ENCODE results near the gene VPS54. TPM values are rescaled to one million over a fixed set of nuclear protein-coding genes. Genes with fewer than 3 reads are reported as not detected.
A peak's percentile ranks its signal among the peaks of the same experiment; 100 is the strongest.
"Not testable (repeated sequence)": the region's sequence is repeated elsewhere in the genome, so short reads cannot be mapped to it uniquely, and the experiment has no call there.

The VPS54 gene
- total RNA-seq, 1 donor from 2014 or later: 15.3 TPM

- TF ChIP-seq, protein P1, sequence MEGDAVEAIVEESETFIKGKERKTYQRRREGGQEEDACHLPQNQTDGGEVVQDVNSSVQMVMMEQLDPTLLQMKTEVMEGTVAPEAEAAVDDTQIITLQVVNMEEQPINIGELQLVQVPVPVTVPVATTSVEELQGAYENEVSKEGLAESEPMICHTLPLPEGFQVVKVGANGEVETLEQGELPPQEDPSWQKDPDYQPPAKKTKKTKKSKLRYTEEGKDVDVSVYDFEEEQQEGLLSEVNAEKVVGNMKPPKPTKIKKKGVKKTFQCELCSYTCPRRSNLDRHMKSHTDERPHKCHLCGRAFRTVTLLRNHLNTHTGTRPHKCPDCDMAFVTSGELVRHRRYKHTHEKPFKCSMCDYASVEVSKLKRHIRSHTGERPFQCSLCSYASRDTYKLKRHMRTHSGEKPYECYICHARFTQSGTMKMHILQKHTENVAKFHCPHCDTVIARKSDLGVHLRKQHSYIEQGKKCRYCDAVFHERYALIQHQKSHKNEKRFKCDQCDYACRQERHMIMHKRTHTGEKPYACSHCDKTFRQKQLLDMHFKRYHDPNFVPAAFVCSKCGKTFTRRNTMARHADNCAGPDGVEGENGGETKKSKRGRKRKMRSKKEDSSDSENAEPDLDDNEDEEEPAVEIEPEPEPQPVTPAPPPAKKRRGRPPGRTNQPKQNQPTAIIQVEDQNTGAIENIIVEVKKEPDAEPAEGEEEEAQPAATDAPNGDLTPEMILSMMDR (conservative IDR thresholded peaks at IDR 0.05; ENCODE audit: low read depth, low read length): no peak
- H3K4me3 ChIP-seq (ENCODE audit: low read depth, low read length): no peak overlapping the region
- no peak for DNase-seq (ENCODE audit: low read depth)
Measured at GRCh38 chr2:63849381-63850203, 169.6 kb downstream of the VPS54 start.

- H3K4me3 ChIP-seq (ENCODE audit: low read depth, low read length); DNase-seq (ENCODE audit: low read depth): not testable (repeated sequence)
Measured at GRCh38 chr2:63847571-63847970, 171.7 kb downstream of the VPS54 start.

GRCh38 chr2:63846487-63846886, 172.7 kb downstream of the VPS54 start:
- no peak for DNase-seq (ENCODE audit: low read depth)
- no peak overlapping the region for H3K4me3 ChIP-seq (ENCODE audit: low read depth, low read length)
- TF ChIP-seq, protein P1 (conservative IDR thresholded peaks at IDR 0.05; ENCODE audit: low read depth, low read length): no peak

DNA sequence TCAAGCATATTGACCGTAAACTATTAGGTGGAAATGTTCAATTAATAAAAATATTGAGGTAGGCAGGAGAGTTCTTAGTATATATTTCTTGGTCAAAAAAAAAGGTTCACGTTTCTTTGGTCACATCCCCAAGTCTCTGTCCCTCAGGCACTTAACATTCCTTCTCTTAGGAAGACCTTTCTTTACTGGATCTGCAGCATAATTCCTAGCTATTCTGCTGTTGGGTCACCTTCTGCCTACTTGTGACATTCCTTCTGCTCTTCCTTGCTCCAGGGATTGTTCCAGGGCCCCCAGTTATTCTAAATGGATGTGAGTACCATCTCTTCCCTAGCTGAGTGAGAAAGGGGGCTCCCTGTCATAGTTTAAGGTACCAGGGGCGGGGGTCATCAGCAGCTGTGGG, 173.4 kb downstream of the VPS54 start:
- no peak for DNase-seq (ENCODE audit: low read depth)
- TF ChIP-seq, protein P1 (conservative IDR thresholded peaks at IDR 0.05; ENCODE audit: low read depth, low read length): no peak
- H3K4me3 ChIP-seq (ENCODE audit: low read depth, low read length): no peak overlapping the region

- TF ChIP-seq, protein P1 (conservative IDR thresholded peaks at IDR 0.05; ENCODE audit: low read depth, low read length): no peak
- H3K4me3 ChIP-seq (ENCODE audit: low read depth, low read length): no peak overlapping the region
- DNase-seq (ENCODE audit: low read depth): no peak
Measured at GRCh38 chr2:63844616-63845015, 174.6 kb downstream of the VPS54 start.

DNA sequence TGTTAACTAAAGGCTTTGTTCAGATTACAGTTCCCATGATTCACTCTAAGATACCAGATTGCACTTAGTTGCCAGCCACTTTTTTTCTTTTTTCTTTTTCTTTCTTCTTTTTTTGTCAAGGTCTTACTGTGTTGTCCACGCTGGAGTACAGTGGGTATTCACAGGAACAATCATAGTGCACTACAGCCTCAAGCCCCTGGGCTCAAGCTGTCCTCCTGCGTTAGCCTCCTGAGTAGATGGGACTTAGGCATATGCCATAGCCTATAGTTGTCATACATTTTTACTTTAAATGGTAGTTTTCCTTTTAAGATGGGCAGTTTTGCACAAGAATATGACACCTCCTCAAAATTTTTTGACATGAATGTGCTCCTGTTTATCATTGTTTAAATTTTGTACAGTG, 175.4 kb downstream of the VPS54 start:
- TF ChIP-seq, protein P1 (conservative IDR thresholded peaks at IDR 0.05; ENCODE audit: low read depth, low read length): no peak
- no peak for DNase-seq (ENCODE audit: low read depth)
- peak overlapping the region; percentile 68 for H3K4me3 ChIP-seq (ENCODE audit: low read depth, low read length)

GRCh38 chr2:63843093-63843492, 176.1 kb downstream of the VPS54 start:
- H3K4me3 ChIP-seq (ENCODE audit: low read depth, low read length): peak overlapping the region; percentile 68
- no peak for DNase-seq (ENCODE audit: low read depth)
- TF ChIP-seq, protein P1 (conservative IDR thresholded peaks at IDR 0.05; ENCODE audit: low read depth, low read length): no peak
